ENCODE results near the gene TDRD7. TPM values are rescaled to one million over a fixed set of nuclear protein-coding genes. Genes with fewer than 3 reads are reported as not detected.

The TDRD7 gene, protein sequence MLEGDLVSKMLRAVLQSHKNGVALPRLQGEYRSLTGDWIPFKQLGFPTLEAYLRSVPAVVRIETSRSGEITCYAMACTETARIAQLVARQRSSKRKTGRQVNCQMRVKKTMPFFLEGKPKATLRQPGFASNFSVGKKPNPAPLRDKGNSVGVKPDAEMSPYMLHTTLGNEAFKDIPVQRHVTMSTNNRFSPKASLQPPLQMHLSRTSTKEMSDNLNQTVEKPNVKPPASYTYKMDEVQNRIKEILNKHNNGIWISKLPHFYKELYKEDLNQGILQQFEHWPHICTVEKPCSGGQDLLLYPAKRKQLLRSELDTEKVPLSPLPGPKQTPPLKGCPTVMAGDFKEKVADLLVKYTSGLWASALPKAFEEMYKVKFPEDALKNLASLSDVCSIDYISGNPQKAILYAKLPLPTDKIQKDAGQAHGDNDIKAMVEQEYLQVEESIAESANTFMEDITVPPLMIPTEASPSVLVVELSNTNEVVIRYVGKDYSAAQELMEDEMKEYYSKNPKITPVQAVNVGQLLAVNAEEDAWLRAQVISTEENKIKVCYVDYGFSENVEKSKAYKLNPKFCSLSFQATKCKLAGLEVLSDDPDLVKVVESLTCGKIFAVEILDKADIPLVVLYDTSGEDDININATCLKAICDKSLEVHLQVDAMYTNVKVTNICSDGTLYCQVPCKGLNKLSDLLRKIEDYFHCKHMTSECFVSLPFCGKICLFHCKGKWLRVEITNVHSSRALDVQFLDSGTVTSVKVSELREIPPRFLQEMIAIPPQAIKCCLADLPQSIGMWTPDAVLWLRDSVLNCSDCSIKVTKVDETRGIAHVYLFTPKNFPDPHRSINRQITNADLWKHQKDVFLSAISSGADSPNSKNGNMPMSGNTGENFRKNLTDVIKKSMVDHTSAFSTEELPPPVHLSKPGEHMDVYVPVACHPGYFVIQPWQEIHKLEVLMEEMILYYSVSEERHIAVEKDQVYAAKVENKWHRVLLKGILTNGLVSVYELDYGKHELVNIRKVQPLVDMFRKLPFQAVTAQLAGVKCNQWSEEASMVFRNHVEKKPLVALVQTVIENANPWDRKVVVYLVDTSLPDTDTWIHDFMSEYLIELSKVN
- total RNA-seq (ENCODE audit: low replicate concordance) = 7.6 and 12.7 TPM in 2 replicates
- long read RNA-seq, partial matches to known transcripts = 6 of 11 reads
- long read RNA-seq, other reads (novel, unspliced or antisense) = 1 of 11 reads

DNA sequence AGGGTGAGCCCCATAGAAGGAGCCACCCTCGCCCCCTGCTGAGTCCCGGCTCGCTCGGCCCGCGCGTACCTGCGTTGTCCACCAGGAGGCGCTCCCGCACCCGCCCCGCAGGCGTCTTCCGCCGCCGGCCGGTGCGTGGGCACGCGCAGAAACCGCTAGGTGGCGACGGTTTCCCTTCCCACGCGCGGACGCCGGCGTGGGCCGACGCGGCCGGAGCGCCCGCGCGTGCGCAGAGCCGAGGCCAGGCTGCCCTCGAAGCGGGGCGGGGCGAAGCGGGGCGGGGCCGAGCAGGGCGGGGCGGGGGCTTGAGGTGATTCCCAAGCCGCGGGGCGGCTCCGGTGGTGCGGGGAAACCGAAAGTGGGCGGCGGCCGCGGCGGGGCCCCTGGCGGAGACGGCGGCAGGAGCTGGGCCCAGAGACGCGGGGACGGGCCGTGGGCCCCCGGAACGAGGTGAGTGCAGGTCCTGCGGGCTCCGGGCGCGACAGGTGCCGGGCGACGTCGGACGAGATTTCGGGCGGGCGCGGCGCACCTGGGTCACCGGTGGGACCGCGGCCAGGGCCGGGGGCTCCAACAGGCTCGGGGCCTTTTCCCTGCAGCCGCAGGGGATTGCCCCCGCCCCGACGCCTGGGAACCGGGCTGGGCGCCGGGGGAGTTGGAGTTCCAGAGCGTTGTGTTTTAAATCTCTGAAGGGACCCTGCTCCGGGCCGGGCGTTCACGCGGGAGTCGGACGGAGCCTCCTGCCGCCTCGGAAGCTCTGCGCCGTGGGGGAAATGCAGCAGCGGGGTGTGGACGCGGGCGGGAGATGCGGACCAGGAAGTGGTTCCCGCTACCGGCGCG lies at the start of gene TDRD7:
TDRD7 (plus strand) TSS at position 308 of the 837 bp plus-strand sequence. CDS start 16,370 bp downstream, outside the sequence.
- peak; percentile 89 for DNase-seq (ENCODE audit: extremely low spot score, unreplicated experiment)
- TF ChIP-seq, protein P1, sequence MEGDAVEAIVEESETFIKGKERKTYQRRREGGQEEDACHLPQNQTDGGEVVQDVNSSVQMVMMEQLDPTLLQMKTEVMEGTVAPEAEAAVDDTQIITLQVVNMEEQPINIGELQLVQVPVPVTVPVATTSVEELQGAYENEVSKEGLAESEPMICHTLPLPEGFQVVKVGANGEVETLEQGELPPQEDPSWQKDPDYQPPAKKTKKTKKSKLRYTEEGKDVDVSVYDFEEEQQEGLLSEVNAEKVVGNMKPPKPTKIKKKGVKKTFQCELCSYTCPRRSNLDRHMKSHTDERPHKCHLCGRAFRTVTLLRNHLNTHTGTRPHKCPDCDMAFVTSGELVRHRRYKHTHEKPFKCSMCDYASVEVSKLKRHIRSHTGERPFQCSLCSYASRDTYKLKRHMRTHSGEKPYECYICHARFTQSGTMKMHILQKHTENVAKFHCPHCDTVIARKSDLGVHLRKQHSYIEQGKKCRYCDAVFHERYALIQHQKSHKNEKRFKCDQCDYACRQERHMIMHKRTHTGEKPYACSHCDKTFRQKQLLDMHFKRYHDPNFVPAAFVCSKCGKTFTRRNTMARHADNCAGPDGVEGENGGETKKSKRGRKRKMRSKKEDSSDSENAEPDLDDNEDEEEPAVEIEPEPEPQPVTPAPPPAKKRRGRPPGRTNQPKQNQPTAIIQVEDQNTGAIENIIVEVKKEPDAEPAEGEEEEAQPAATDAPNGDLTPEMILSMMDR (conservative IDR thresholded peaks at IDR 0.05) = peak; percentile 100
- Mint-ChIP-seq H3K9me3 (no peaks in the 10 kb centered on the region), H3K36me3 (peaks cover 3% of the 10 kb centered on the region), H3K4me3 (peak within 1 kb of the TSS; percentile 93), H3K4me1 (ENCODE audit: unreplicated experiment) (no peaks in the 10 kb centered on the region), H3K27ac (peak within 1 kb of the TSS; percentile 74), H3K27me3 (peaks cover 66% of the 10 kb centered on the region)

DNA sequence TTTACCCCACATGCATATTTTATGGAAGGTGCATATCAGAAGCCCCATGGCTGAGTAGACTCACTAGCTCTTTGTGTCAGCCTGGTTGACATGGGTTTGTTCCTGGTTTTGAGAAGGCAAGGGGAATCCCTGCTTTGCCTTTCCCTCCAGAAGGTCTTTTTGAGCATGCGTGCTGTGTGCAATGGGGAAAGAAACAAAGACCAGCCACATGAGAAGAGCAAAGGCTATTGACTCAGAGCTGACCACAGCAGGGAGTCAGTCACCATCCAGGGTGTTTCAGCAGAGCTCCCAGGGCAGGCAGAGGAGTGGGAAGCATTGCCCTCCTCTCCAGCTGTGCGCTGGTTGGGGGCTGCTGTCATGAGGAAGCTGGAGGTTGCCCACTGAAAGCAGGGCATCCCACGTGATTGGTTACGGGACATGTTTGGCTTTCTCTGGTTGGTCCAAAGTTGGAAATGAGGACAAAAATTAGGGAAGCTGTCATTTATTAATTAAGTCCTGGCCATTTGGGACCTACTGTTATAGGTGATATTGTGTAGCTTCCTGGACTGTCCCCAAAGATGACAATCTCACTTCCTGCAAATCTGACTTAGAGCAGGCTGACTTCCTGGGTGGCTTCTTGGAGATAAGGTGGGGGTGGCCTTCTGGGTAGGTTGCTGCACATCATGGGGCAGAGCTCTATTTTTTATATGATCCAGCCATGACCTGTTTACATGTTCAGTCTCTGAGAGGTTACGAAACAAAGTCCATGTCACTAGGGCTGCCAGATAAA lies 48.9 kb upstream of the TDRD7 start:
- TF ChIP-seq, protein P1 (conservative IDR thresholded peaks at IDR 0.05) = no peak

DNA sequence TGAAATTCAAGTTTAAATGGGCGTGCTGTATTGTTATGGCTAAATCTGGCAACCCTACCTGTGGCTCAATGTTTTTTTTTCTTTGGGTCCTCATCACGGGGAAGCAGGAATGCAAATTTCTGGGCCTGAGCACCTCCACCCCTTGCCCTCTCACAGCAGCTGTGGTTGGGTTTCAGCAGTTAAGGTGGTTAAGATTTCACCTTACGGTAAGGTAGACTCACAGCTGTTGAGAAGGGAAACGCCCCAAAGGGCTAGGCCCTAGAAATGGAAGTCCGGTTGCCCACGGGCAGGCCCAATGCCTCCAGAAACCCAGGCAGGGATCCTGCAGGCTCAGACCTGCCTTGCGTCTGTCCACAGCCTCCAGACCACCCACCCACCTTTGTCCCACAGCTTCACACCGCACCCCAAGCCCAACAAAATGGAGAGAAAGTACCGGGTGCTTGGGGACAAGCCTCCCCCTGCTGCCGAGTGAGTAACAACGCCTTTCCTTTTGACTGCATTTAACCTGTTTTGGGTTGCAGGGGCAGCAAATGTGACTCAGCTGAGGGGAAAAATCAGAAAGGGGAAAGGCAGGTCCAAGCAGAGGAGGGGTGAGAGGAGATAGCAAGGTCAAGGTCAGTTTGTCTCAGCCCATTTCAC lies 48.1 kb upstream of the TDRD7 start:
- H3K4me1 Mint-ChIP-seq (ENCODE audit: unreplicated experiment) = no peaks in the 10 kb centered on the region
- no peak overlapping the region for H3K4me3 Mint-ChIP-seq
- H3K36me3 Mint-ChIP-seq = peaks cover 11% of the 10 kb centered on the region
- H3K9me3 Mint-ChIP-seq = peaks cover under 1% of the 10 kb centered on the region
- TF ChIP-seq, protein P1 (conservative IDR thresholded peaks at IDR 0.05) = no peak
- no peak overlapping the region for H3K27ac Mint-ChIP-seq
- H3K27me3 Mint-ChIP-seq = no peaks in the 10 kb centered on the region
- DNase-seq (ENCODE audit: extremely low spot score, unreplicated experiment) = no peak

More for the DNA sequence above, 48.9 kb upstream of the TDRD7 start:
- Mint-ChIP-seq H3K4me3 (no peak overlapping the region), H3K27ac (no peak overlapping the region), H3K4me1 (ENCODE audit: unreplicated experiment) (no peaks in the 10 kb centered on the region), H3K9me3 (no peaks in the 10 kb centered on the region), H3K27me3 (no peaks in the 10 kb centered on the region), H3K36me3 (peaks cover 10% of the 10 kb centered on the region)
- DNase-seq (ENCODE audit: extremely low spot score, unreplicated experiment) = no peak

DNA sequence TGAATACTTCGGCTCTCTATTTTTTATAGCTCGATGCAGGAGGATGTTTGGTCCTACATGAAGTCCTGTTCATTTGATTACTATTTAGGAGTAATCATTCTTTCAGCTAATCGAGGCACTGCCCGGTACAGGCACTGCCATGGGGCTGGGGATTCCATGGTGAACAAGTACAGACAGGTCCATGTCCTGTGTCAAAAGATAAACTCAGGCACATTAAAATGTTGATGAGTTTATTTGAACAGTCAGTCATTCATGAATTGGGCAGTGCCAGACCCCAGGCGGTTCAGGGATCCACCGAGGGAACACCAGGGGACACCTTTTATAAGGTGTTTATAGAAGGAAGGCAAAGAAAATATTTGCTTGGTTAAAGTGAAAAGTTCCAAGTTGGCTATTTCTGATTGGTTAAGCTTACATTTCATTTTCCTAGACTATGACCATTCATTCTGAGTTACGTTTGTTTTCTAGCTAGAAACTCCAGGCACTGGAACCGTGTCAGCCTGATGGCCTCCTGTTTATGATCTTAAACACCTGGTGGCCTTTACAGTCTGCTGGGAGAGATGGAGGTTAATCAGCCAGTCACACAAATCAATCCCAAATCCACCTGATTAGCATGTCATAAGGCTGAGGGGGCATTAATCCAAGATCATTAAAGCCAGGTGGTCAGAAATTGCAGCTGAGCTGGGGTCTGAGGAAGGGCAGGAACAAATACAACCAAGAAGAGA lies 47.0 kb upstream of the TDRD7 start:
- DNase-seq (ENCODE audit: extremely low spot score, unreplicated experiment) = no peak
- H3K27ac Mint-ChIP-seq = peak overlapping the region; percentile 28
- TF ChIP-seq, protein P1 (conservative IDR thresholded peaks at IDR 0.05) = no peak
- H3K36me3 Mint-ChIP-seq = peaks cover 16% of the 10 kb centered on the region
- no peaks in the 10 kb centered on the region for H3K4me1 Mint-ChIP-seq (ENCODE audit: unreplicated experiment)
- H3K9me3 Mint-ChIP-seq = peaks cover 5% of the 10 kb centered on the region
- no peaks in the 10 kb centered on the region for H3K27me3 Mint-ChIP-seq
- H3K4me3 Mint-ChIP-seq = no peak overlapping the region
